ENCODE results near the gene PNPLA5. TPM values are rescaled to one million over a fixed set of nuclear protein-coding genes. Genes with fewer than 3 reads are reported as not detected.

Gene PNPLA5
- total and polyA plus RNA-seq, 9 of the 15 experiments (the other 6 are each of a cell fraction or from before 2014, with no cell fraction given): not detected

GRCh38 chr22:43923631-43924464 is 32.0 kb upstream of the PNPLA5 start, which contains the start of gene PNPLA3 (continued):
- TF ChIP-seq MITF (IDR thresholded peaks at IDR 0.05): no peak
- TF ChIP-seq ZNF232 (CRISPR knock-in tag; IDR thresholded peaks at IDR 0.05): no peak
- no peak for TF ChIP-seq ZHX1 (conservative IDR thresholded peaks at IDR 0.05; ENCODE audit: low read length)
- no peak for TF ChIP-seq CHD7 (IDR thresholded peaks at IDR 0.05; ENCODE audit: low read depth, low read length)
- TF ChIP-seq PHF8 (IDR thresholded peaks at IDR 0.05; ENCODE audit: borderline replicate concordance, low read length): no peak; the same call in 1 of the 2 replicates
- no peak for TF ChIP-seq ZBED1 (IDR thresholded peaks at IDR 0.05)
- TF ChIP-seq ZNF197 (CRISPR knock-in tag; IDR thresholded peaks at IDR 0.05; ENCODE audit: low read depth): no peak
- TF ChIP-seq MAZ (CRISPR knock-in tag; conservative IDR thresholded peaks at IDR 0.05 in 1 of 2, IDR thresholded peaks at IDR 0.05 in 1 of 2): no peak
- no peak for TF ChIP-seq TFE3 (CRISPR knock-in tag; IDR thresholded peaks at IDR 0.05)
